OCI-LY7 (cell line): ENCODE data around the gene TBC1D17.
"Not testable (repeated sequence)": the region's sequence is repeated elsewhere in the genome, so short reads cannot be mapped to it uniquely, and the experiment has no call there.

ENCODE experiments used
- CTCF ChIP-seq: fragments of 200-600 bp; sonication (generic); conservative IDR thresholded peaks from 2 replicates; pipeline ENCODE4 v1.5.1; 2014; ENCODE audit warnings: mild to moderate bottlenecking, antibody characterized with exemption, low read length, moderate library complexity, mixed read lengths
- EZH2phosphoT487 ChIP-seq: fragments of 200-600 bp; sonication (generic); IDR thresholded peaks from 2 replicates; pipeline ENCODE4 v1.6.1; 2018; ENCODE audit warnings: low read depth, borderline replicate concordance, mild to moderate bottlenecking, mixed run types, antibody characterized with exemption, low read length, moderate library complexity, mixed read lengths

- TF ChIP-seq CTCF, EZH2phosphoT487: not testable (repeated sequence)
Observed at GRCh38 chr19:49924881-49925210, 47.3 kb downstream of the TBC1D17 start.
